GM18498 (cell line): ENCODE results near the gene SYCP2L.
"Not testable (repeated sequence)": the region's sequence is repeated elsewhere in the genome, so short reads cannot be mapped to it uniquely, and the experiment has no call there.

Experiments used
- ATAC-seq: cut with Tn5 transposase; IDR thresholded peaks from one replicate; pipeline ENCODE4 v1.9.1; 2021; ENCODE audit warnings: mild to moderate bottlenecking, moderate library complexity; ENCODE audit not compliant: unreplicated experiment

The SYCP2L gene

GRCh38 chr6:10886691-10887502, at the start of gene SYCP2L:
Gene SYCP2L (plus strand): TSS chr6:10887052. CDS start chr6:10887127, 75 bp downstream.
- no peak for ATAC-seq

GRCh38 chr6:10837622-10837994, 49.2 kb upstream of the SYCP2L start:
- no peak for ATAC-seq

- peak; percentile 87 for ATAC-seq
Measured at GRCh38 chr6:10837995-10838793, 48.7 kb upstream of the SYCP2L start, which contains the start of gene MAK. Gene MAK (minus strand): TSS chr6:10838539. CDS start chr6:10830648, 7,891 bp downstream.

GRCh38 chr6:10838794-10839333, 48.0 kb upstream of the SYCP2L start:
- peak; percentile 75 for ATAC-seq

- ATAC-seq = no peak
Measured at GRCh38 chr6:10843554-10843953, 43.3 kb upstream of the SYCP2L start.

GRCh38 chr6:10847684-10848083, 39.2 kb upstream of the SYCP2L start:
- ATAC-seq = no peak

- no peak for ATAC-seq
Measured at GRCh38 chr6:10849901-10850300, 37.0 kb upstream of the SYCP2L start.

- no peak for ATAC-seq
Measured at GRCh38 chr6:10850728-10851127, 36.1 kb upstream of the SYCP2L start.

- ATAC-seq = no peak
Measured at GRCh38 chr6:10852361-10852960, 34.4 kb upstream of the SYCP2L start.

- ATAC-seq = not testable (repeated sequence)
Measured at GRCh38 chr6:10853849-10854300, 33.0 kb upstream of the SYCP2L start.

- no peak for ATAC-seq
Measured at GRCh38 chr6:10854922-10855632, 31.8 kb upstream of the SYCP2L start.

- no peak for ATAC-seq
Measured at GRCh38 chr6:10857259-10857658, 29.6 kb upstream of the SYCP2L start.

- no peak for ATAC-seq
Measured at GRCh38 chr6:10861086-10861485, 25.8 kb upstream of the SYCP2L start.

- no peak for ATAC-seq
Measured at GRCh38 chr6:10862361-10862760, 24.5 kb upstream of the SYCP2L start.

GRCh38 chr6:10863031-10863430, 23.8 kb upstream of the SYCP2L start:
- ATAC-seq = not testable (repeated sequence)

GRCh38 chr6:10866709-10867108, 20.1 kb upstream of the SYCP2L start:
- not testable (repeated sequence) for ATAC-seq

GRCh38 chr6:10867952-10868351, 18.9 kb upstream of the SYCP2L start:
- ATAC-seq = no peak

- no peak for ATAC-seq
Measured at GRCh38 chr6:10873374-10873773, 13.5 kb upstream of the SYCP2L start.

GRCh38 chr6:10874207-10874606, 12.6 kb upstream of the SYCP2L start:
- ATAC-seq = no peak

GRCh38 chr6:10875026-10875425, 11.8 kb upstream of the SYCP2L start:
- ATAC-seq = no peak
